NCI-H460 (cell line): ENCODE results near the gene CXCL10. TPM values are rescaled to one million over a fixed set of nuclear protein-coding genes. Genes with fewer than 3 reads are reported as not detected.

Experiments
- DNase-seq: peaks from one replicate; pipeline ENCODE4 v3.0.0-alpha.2; 2016; ENCODE audit warnings: low read depth; ENCODE audit errors: extremely low read depth
- total RNA-seq: library from RNA; depleted of rRNA; stranded (reverse); fragments of >200 nt; shearing (Covaris generic); gene quantifications from 2 replicates; pipeline ENCODE4 v1.2.3, GENCODE V29; 2014; rRNA removed

Gene CXCL10
- total RNA-seq, 1 experiment from 2014 or later = not detected

DNA sequence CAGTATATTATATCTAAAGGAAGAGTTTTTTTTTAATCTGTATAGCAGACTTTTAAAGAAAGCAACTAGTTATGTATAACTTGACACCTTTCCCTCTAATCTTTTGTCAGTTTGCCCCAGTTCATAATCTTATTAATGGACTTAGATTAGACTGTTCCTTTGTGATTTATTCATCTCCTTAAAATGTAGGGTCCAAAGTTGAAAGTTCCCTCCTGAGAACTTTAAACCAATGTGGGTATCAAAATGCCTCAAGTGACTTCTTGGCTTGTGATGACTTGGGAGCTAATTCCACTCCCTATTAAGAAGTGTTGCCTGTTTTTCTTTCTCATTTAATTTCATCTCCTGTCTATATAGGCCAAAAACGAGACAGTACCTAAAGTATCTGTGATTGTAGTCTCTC is 26.2 kb downstream of the CXCL10 start:
- no peak for DNase-seq

DNA sequence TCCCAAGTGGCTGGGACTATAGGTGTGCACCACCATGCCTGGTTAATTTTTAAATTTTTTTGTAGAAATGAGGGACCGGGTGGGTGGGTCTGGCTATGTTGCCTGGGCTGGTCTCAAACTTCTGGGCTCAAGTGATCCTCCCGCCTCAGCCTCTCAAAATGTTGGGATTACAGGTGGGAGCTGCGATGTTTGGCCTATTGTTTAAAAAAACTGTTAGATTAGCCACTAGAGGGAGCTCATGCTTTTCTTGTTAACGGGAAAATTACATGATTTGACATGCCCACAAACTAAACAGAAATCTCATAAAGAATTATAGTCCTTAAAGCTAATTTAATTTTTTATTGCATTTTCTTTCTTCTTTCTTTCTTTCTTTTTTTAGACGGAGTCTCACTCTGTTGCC is 27.6 kb downstream of the CXCL10 start:
- peak; percentile 43 for DNase-seq

DNA sequence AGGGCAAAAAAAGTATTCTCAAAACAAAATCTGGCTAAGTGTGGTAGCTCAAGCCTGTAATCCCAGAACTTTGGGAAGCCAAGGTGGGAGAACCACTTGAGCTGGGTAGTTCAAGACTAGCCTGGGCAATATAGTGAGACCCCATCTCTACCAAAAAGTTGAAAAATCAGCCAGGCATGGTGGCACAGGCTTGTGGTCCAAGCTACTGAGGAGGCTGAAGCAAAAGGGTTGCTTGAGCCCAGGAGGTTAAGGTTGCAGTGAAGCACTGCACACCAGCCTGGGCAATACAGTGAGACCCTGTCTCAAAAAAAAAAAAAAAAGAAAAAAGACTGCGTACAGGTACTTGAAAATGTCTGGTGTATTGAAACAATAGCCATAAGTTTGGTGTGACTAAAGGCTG is 30.8 kb downstream of the CXCL10 start:
- no peak for DNase-seq

DNA sequence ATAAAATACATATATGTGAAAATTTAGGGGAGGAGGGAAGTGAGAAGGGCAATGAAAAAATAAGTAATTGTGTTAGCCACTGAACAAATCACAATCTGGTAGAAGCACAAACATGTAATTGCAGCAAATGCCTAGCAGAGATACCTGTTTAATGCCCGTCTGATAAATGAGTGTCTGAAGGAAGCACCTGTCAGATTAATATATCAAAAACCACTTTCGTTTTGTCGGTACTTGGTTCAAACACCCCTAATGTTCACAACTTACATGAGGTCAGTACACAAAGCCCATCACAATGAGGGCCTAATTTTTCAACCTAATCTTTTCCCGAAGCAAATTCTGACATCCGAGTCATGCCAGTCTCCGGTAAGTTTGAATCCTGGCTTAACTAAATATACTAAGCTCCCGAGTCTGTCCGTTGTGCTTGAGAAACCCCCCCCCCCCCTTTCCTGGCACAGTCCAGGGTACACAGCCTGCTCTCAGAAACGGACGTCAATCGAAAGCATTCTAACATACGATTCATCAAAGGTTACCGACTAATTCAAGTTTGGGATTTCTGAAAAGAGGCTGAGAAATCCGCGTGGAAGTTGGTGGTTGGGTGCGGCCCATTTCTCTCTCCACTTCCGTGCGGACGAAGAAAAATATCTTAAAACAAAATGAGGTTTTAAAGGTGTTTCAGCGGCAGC is 33.3 kb downstream of the CXCL10 start:
- no peak for DNase-seq

DNA sequence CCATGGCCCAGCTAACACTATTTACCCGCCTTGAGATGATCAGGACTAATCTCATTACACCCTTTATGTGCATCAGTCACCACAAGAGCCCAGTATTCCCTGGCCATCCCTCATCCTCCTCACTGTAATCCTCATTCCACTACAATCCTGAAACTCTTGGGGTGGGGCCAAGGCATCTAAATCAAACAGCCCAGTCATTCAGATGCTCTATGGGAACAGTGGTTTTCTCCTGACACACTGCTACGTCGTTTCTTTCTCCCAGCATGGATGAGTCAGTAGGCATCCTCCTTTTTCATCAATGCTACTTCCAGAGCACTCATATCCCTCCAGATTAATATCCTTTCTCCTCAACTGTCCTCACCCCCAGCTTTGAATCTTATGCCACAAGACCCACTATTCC is 38.2 kb downstream of the CXCL10 start:
- no peak for DNase-seq

DNA sequence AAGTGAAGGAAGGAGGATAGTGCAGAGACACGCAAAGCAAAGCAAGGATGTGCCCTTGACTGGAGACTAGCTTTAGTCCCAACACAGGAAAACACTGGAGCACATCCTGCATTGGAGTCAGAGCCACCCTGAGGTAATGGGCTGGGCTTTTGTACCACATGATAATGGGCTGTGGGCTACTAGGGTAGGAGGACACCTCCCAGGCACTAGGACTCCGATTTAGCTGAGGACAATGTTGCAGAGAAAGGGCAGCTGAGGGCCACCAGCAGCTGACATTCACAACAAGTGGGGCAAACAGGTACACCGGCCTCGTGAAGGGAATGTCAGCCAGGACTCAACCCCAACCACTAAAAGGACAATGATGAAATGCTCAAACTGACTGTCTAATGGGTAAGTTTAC is 42.7 kb downstream of the CXCL10 start:
- DNase-seq = no peak

DNA sequence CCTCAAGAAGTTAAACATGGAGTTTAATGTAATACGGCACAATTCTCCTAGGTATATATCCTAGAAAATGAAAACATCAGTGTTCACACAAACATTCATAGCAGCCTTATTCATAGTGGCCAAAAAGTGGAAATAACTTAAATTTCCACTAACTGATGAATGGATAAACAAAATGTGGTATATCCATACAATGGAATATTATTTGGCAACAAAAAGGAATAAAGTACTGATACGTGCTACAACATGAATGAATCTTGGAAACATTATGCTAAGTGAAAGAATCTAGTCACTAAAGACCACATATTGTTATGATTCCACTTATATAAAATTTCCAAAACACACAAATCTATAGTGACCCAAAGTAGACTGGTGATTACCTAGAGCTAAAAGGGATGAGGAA is 47.1 kb downstream of the CXCL10 start:
- DNase-seq = no peak

DNA sequence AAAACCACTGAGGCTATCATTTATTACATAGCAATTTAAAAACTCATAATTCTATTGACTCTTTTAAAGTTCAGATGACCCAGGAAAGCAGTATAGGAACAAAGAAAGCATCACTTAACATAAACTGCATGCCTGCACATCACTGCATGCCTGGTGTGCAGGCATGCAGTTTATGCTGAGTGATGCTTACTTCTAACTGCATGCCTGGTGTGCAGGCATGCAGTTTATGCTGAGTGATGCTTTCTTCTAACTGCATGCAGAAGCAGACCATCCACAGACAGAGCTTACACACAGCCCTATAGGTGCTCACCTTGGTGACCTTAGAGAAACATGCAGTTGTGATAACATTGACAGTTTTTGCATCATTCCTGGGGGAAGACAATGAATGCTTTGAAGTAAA is 49.5 kb downstream of the CXCL10 start:
- DNase-seq = no peak

Other genes starting within 250 kb of the CXCL10 start
- gene PPEF2, start 121.0 kb downstream of the CXCL10 start, total RNA-seq = not detected in 2 replicates
- gene NAAA, start 82.5 kb downstream of the CXCL10 start, total RNA-seq = 14.2 and 17.6 TPM in 2 replicates
- 41.3 and 45.7 TPM in 2 replicates for gene SDAD1, start 32.6 kb downstream of the CXCL10 start, total RNA-seq
- gene CXCL9, start 16.0 kb downstream of the CXCL10 start, total RNA-seq = not detected in 2 replicates
- gene CXCL11, start 12.6 kb upstream of the CXCL10 start, total RNA-seq = not detected in 2 replicates
- not detected in 2 replicates for gene ART3, start 51.2 kb upstream of the CXCL10 start, total RNA-seq
- 31.7 and 37.3 TPM in 2 replicates for gene NUP54, start 124.9 kb upstream of the CXCL10 start, total RNA-seq
- 133 and 137 TPM in 2 replicates for gene SCARB2, start 190.3 kb upstream of the CXCL10 start, total RNA-seq
- gene FAM47E, start 228.2 kb upstream of the CXCL10 start, total RNA-seq = 0.30 and 0.78 TPM in 2 replicates